Neural cell (in vitro differentiated cells): ENCODE data around the gene TESK1. TPM values are rescaled to one million over a fixed set of nuclear protein-coding genes. Genes with fewer than 3 reads are reported as not detected.
"Not testable (repeated sequence)": the region's sequence is repeated elsewhere in the genome, so short reads cannot be mapped to it uniquely, and the experiment has no call there.

ENCODE experiments used
- H2AFZ ChIP-seq: fragments of 200-600, 300-800 bp; sonication (generic), shearing (Covaris generic); 2 replicates; pipeline ENCODE4 v1.6.0; 2014; ENCODE audit warnings: low read depth, mild to moderate bottlenecking, antibody characterized with exemption, low read length, moderate library complexity
- H3F3A ChIP-seq: fragments of 200-600 bp; shearing (Covaris generic); 2 replicates; pipeline ENCODE4 v1.6.1; 2016; ENCODE audit warnings: mild to moderate bottlenecking, moderate library complexity, mixed read lengths, antibody characterized with exemption, low read length; ENCODE audit not compliant: insufficient read depth, poor library complexity, severe bottlenecking
- H3K27ac ChIP-seq: fragments of 200-600, 300-800 bp; sonication (generic), shearing (Covaris generic); 2 replicates; pipeline ENCODE4 v1.5.1; 2014; ENCODE audit warnings: mild to moderate bottlenecking, low read length, moderate library complexity
- H3K27me3 ChIP-seq: fragments of 300-800, 200-600 bp; sonication (generic), shearing (Covaris generic); 2 replicates; pipeline ENCODE4 v1.6.0; 2014; ENCODE audit warnings: mild to moderate bottlenecking, low read depth, low read length, moderate library complexity; ENCODE audit not compliant: insufficient read depth
- H3K36me3 ChIP-seq: fragments of 300-800, 200-600 bp; sonication (generic), shearing (Covaris generic); 2 replicates; pipeline ENCODE4 v1.5.1; 2014; ENCODE audit warnings: mild to moderate bottlenecking, antibody characterized with exemption, low read length, moderate library complexity; ENCODE audit not compliant: insufficient read depth
- H3K4me2 ChIP-seq: fragments of 300-800, 200-600 bp; sonication (generic), shearing (Covaris generic); 2 replicates; pipeline ENCODE4 v1.6.0; 2014; ENCODE audit warnings: mild to moderate bottlenecking, low read length
- H3K4me3 ChIP-seq: fragments of 300-800, 200-600 bp; sonication (generic), shearing (Covaris generic); 2 replicates; pipeline ENCODE4 v1.5.1; 2014; ENCODE audit warnings: mild to moderate bottlenecking, low read length, moderate library complexity
- H3K79me2 ChIP-seq: fragments of 200-600 bp; shearing (Covaris generic); replicated peaks from 2 replicates; pipeline ENCODE4 v1.6.0; 2014; ENCODE audit warnings: mild to moderate bottlenecking, low read length, moderate library complexity; ENCODE audit not compliant: insufficient read depth
- H3K9ac ChIP-seq: fragments of 300-800, 200-600 bp; sonication (generic), shearing (Covaris generic); 2 replicates; pipeline ENCODE4 v1.6.1; 2016; ENCODE audit warnings: mild to moderate bottlenecking, low read length, mixed read lengths
- H3K9me2 ChIP-seq: fragments of 200-600 bp; shearing (Covaris generic); 2 replicates; pipeline ENCODE4 v1.6.1; 2016; ENCODE audit warnings: mild to moderate bottlenecking, low read length, mixed read lengths; ENCODE audit not compliant: insufficient read depth
- H3K9me3 ChIP-seq: fragments of 200-600, 300-800 bp; sonication (generic), shearing (Covaris generic); 2 replicates; pipeline ENCODE4 v1.6.1; 2016; ENCODE audit warnings: mild to moderate bottlenecking, mixed run types, low read length, moderate library complexity, mixed read lengths
- H4K20me1 ChIP-seq: fragments of 200-600 bp; shearing (Covaris generic); 2 replicates; pipeline ENCODE4 v1.6.1; 2016; ENCODE audit warnings: mild to moderate bottlenecking, mixed run types; ENCODE audit not compliant: insufficient read depth
- CTCF ChIP-seq: fragments of 450-650 bp; IDR thresholded peaks from 2 replicates; pipeline ENCODE4 v1.5.1; 2014; ENCODE audit warnings: antibody characterized with exemption, mild to moderate bottlenecking, moderate library complexity; ENCODE audit not compliant: poor library complexity, severe bottlenecking
- EP300 ChIP-seq: fragments of 450-650 bp; conservative IDR thresholded peaks from 2 replicates; pipeline ENCODE4 v1.6.1; 2014; ENCODE audit warnings: antibody characterized with exemption, mild to moderate bottlenecking, moderate library complexity; ENCODE audit not compliant: poor library complexity, severe bottlenecking
- EZH2 ChIP-seq: fragments of 200-600, 300-800 bp; shearing (Covaris generic), sonication (generic); IDR thresholded peaks from 2 replicates; pipeline ENCODE4 v1.6.1; 2014; ENCODE audit warnings: antibody characterized with exemption, low read length, borderline replicate concordance, mild to moderate bottlenecking; ENCODE audit not compliant: insufficient read depth, poor library complexity, severe bottlenecking
- MXI1 ChIP-seq: fragments of 450-650 bp; conservative IDR thresholded peaks from 2 replicates; pipeline ENCODE4 v1.6.1; 2014; ENCODE audit warnings: antibody characterized with exemption, mild to moderate bottlenecking; ENCODE audit not compliant: poor library complexity, severe bottlenecking
- POLR2AphosphoS5 ChIP-seq: IDR thresholded peaks from 2 replicates; pipeline ENCODE4 v1.6.1; 2012
- RAD21 ChIP-seq: fragments of 450-650 bp; conservative IDR thresholded peaks from 2 replicates; pipeline ENCODE4 v1.6.1; 2014; ENCODE audit warnings: antibody characterized with exemption, mild to moderate bottlenecking, moderate library complexity
- REST ChIP-seq: IDR thresholded peaks from 2 replicates; pipeline ENCODE4 v1.6.1; 2012; ENCODE audit warnings: borderline replicate concordance
- SMC3 ChIP-seq: fragments of 450-650 bp; conservative IDR thresholded peaks from 2 replicates; pipeline ENCODE4 v1.6.1; 2014; ENCODE audit warnings: antibody characterized with exemption, mild to moderate bottlenecking, moderate library complexity; ENCODE audit not compliant: poor library complexity
- TAF1 ChIP-seq: IDR thresholded peaks from 2 replicates; pipeline ENCODE4 v1.6.1; 2012; ENCODE audit warnings: low read depth
- polyA plus RNA-seq: library from polyadenylated mRNA; depleted of rRNA; stranded (reverse); fragments of >200 nt; gene quantifications from 2 replicates; pipeline ENCODE4 v1.2.3, GENCODE V29; 2014

The TESK1 gene
- polyA plus RNA-seq, 1 donor from 2014 or later = 37.9 TPM

GRCh38 chr9:35611230-35611797 is 6.3 kb downstream of the TESK1 start:
- Histone ChIP-seq H3K9me2 (no peaks in the 10 kb centered on the region), H3K4me2 (no peak overlapping the region), H3K36me3 (peaks cover 4% of the 10 kb centered on the region), H3K9me3 (no peaks in the 10 kb centered on the region), H3K27me3 (peaks cover 17% of the 10 kb centered on the region), H3K9ac (no peak overlapping the region), H3K27ac (no peak overlapping the region), H3K4me3 (no peak overlapping the region), H3F3A (no peaks in the 10 kb centered on the region), H4K20me1 (no peaks in the 10 kb centered on the region), H3K79me2 (peaks cover 6% of the 10 kb centered on the region), H2AFZ (no peak overlapping the region)
- TF ChIP-seq RAD21 (peak; percentile 14), MXI1 (no peak), CTCF (peak; percentile 66)

- H3K79me2 ChIP-seq, H3K27ac ChIP-seq, H3K9me2 ChIP-seq, H3K9ac ChIP-seq, H3K9me3 ChIP-seq, H3K4me2 ChIP-seq, H4K20me1 ChIP-seq, H2AFZ ChIP-seq, H3K4me3 ChIP-seq, H3K36me3 ChIP-seq, H3F3A ChIP-seq: not testable (repeated sequence)
- peaks cover 24% of the 10 kb centered on the region for H3K27me3 ChIP-seq
Measured at GRCh38 chr9:35612066-35612465, 7.0 kb downstream of the TESK1 start.

- Histone ChIP-seq H3F3A (no peaks in the 10 kb centered on the region), H3K79me2 (no peaks in the 10 kb centered on the region), H3K9me3 (no peaks in the 10 kb centered on the region), H3K9me2 (no peaks in the 10 kb centered on the region), H3K9ac (no peak overlapping the region), H3K4me2 (no peak overlapping the region), H3K4me3 (no peak overlapping the region), H3K27me3 (peaks cover 32% of the 10 kb centered on the region), H3K36me3 (peaks cover 3% of the 10 kb centered on the region), H4K20me1 (no peaks in the 10 kb centered on the region), H3K27ac (no peak overlapping the region), H2AFZ (no peak overlapping the region)
- TF ChIP-seq EP300 (no peak), RAD21 (no peak), TAF1 (no peak), MXI1 (no peak), POLR2AphosphoS5 (no peak), CTCF (no peak), REST (no peak), SMC3 (no peak), EZH2 (no peak)
Measured at GRCh38 chr9:35612843-35613242, 7.8 kb downstream of the TESK1 start.
